Astrocyte (in vitro differentiated cells and primary cell): Measurements from ENCODE around the gene RUNX3. TPM values are rescaled to one million over a fixed set of nuclear protein-coding genes. Genes with fewer than 3 reads are reported as not detected.

Source experiments
- DNase-seq: peaks from one replicate; pipeline ENCODE4 v3.0.0-alpha.2; 2010; ENCODE audit warnings: low read depth
- FAIRE-seq: peaks from 2 replicates; lab custom pipeline; 2011; peaks lifted over from hg19 to GRCh38; lab: Jason Lieb, UNC
- H2AFZ ChIP-seq: 2 replicates; pipeline ENCODE4 v1.6.0; 2012; ENCODE audit warnings: low read depth, low read length, inconsistent platforms
- H3K27ac ChIP-seq: 2 replicates; pipeline ENCODE4 v1.5.1; 2011; ENCODE audit warnings: low read depth, low read length, inconsistent platforms
- H3K27me3 ChIP-seq: 2 replicates; pipeline ENCODE4 v1.6.0; 2011; ENCODE audit warnings: low read length, inconsistent platforms; ENCODE audit not compliant: insufficient read depth
- H3K36me3 ChIP-seq: 2 replicates; pipeline ENCODE4 v1.5.1; 2011; ENCODE audit warnings: low read length, inconsistent platforms; ENCODE audit not compliant: insufficient read depth
- H3K4me1 ChIP-seq: 2 replicates; pipeline ENCODE4 v1.5.1; 2011; ENCODE audit warnings: low read length, inconsistent platforms; ENCODE audit not compliant: insufficient read depth
- H3K4me2 ChIP-seq: 2 replicates; pipeline ENCODE4 v1.6.0; 2012; ENCODE audit warnings: low read length, inconsistent platforms
- H3K4me3 ChIP-seq: 2 replicates; pipeline ENCODE4 v1.5.1; 2011; ENCODE audit warnings: low read depth, mild to moderate bottlenecking, low read length, inconsistent platforms; ENCODE audit not compliant: insufficient read depth
- H3K79me2 ChIP-seq: 2 replicates; pipeline ENCODE4 v1.6.0; 2012; ENCODE audit warnings: mild to moderate bottlenecking, low read length, inconsistent platforms; ENCODE audit not compliant: insufficient read depth
- H3K9ac ChIP-seq: 2 replicates; pipeline ENCODE4 v1.6.0; 2012; ENCODE audit warnings: mild to moderate bottlenecking, low read length, inconsistent platforms
- H3K9me3 ChIP-seq: 2 replicates; pipeline ENCODE4 v1.5.1; 2012; ENCODE audit warnings: low read depth, mild to moderate bottlenecking, low read length, inconsistent platforms; ENCODE audit not compliant: insufficient read depth
- H4K20me1 ChIP-seq: 2 replicates; pipeline ENCODE4 v1.6.0; 2012; ENCODE audit warnings: low read length, inconsistent platforms; ENCODE audit not compliant: insufficient read depth
- H3K27ac Mint-ChIP-seq: one replicate; pipeline ENCODE4 v1.8.0; 2021; ENCODE audit warnings: mild to moderate bottlenecking, mixed read lengths; ENCODE audit not compliant: unreplicated experiment
- H3K27me3 Mint-ChIP-seq: one replicate; pipeline ENCODE4 v1.8.0; 2021; ENCODE audit warnings: low read depth, mixed read lengths; ENCODE audit not compliant: unreplicated experiment
- H3K36me3 Mint-ChIP-seq: one replicate; pipeline ENCODE4 v1.8.0; 2021; ENCODE audit warnings: low read depth, mixed read lengths; ENCODE audit not compliant: unreplicated experiment
- H3K4me1 Mint-ChIP-seq: one replicate; pipeline ENCODE4 v1.8.0; 2021; ENCODE audit warnings: low read depth, mixed read lengths; ENCODE audit not compliant: unreplicated experiment
- H3K4me3 Mint-ChIP-seq: one replicate; pipeline ENCODE4 v1.8.0; 2021; ENCODE audit warnings: mild to moderate bottlenecking, moderate library complexity, mixed read lengths; ENCODE audit not compliant: unreplicated experiment
- H3K9me3 Mint-ChIP-seq: one replicate; pipeline ENCODE4 v1.8.0; 2021; ENCODE audit warnings: mild to moderate bottlenecking, mixed read lengths; ENCODE audit not compliant: unreplicated experiment
- CTCF ChIP-seq: IDR thresholded peaks from 2 replicates; pipeline ENCODE4 v1.5.1; 2011; ENCODE audit warnings: low read depth, mild to moderate bottlenecking, inconsistent platforms, low read length, moderate library complexity; ENCODE audit not compliant: insufficient read depth
- EZH2 ChIP-seq: IDR thresholded peaks from 2 replicates; pipeline ENCODE4 v1.6.1; 2012; ENCODE audit warnings: mild to moderate bottlenecking, low read length, inconsistent platforms; ENCODE audit not compliant: insufficient read depth
- total RNA-seq: library from RNA; stranded (reverse); gene quantifications from 2 replicates; pipeline ENCODE4 v1.2.1, GENCODE V29; 2021

RUNX3 gene
- total RNA-seq, 1 donor from 2014 or later, result 2.5 TPM

- no peak for DNase-seq
- Histone ChIP-seq H3K27ac (no peak overlapping the region), H3K79me2 (no peaks in the 10 kb centered on the region), H3K27me3 (no peaks in the 10 kb centered on the region), H3K4me1 (peaks cover 46% of the 10 kb centered on the region), H3K36me3 (no peaks in the 10 kb centered on the region), H3K9me3 (no peaks in the 10 kb centered on the region), H4K20me1 (no peaks in the 10 kb centered on the region), H2AFZ (no peak overlapping the region), H3K4me2 (no peak overlapping the region), H3K4me3 (no peak overlapping the region), H3K9ac (no peak overlapping the region)
- no peaks in the 10 kb centered on the region for H3K9me3 Mint-ChIP-seq
- H3K27ac Mint-ChIP-seq, result no peak overlapping the region
- H3K36me3 Mint-ChIP-seq, result peaks cover 3% of the 10 kb centered on the region
- peaks cover 45% of the 10 kb centered on the region for H3K4me1 Mint-ChIP-seq
- FAIRE-seq, result no peak
- H3K4me3 Mint-ChIP-seq, result no peak overlapping the region
- H3K27me3 Mint-ChIP-seq, result no peaks in the 10 kb centered on the region
- TF ChIP-seq EZH2 (no peak), CTCF (no peak)
These were observed 21.3 kb upstream of the RUNX3 start for GRCh38 chr1:24951337-24951736.

GRCh38 chr1:24949331-24949881 is 19.3 kb upstream of the RUNX3 start:
- Mint-ChIP-seq H3K9me3 (peaks cover 1% of the 10 kb centered on the region), H3K36me3 (peaks cover 2% of the 10 kb centered on the region), H3K4me1 (peaks cover 33% of the 10 kb centered on the region), H3K27me3 (peaks cover 7% of the 10 kb centered on the region), H3K4me3 (peak overlapping the region; percentile 45), H3K27ac (peak overlapping the region; percentile 86)
- H3K79me2 ChIP-seq, result no peaks in the 10 kb centered on the region
- no peak for TF ChIP-seq CTCF
- no peak for TF ChIP-seq EZH2
- no peaks in the 10 kb centered on the region for H3K27me3 ChIP-seq
- DNase-seq (peak; percentile 93), FAIRE-seq (no peak)
- no peaks in the 10 kb centered on the region for H3K36me3 ChIP-seq
- peak overlapping the region; percentile 52 for H3K9ac ChIP-seq
- H3K4me1 ChIP-seq, result peaks cover 34% of the 10 kb centered on the region
- H3K4me2 ChIP-seq, result peak overlapping the region; percentile 61
- peak overlapping the region; percentile 76 for H2AFZ ChIP-seq
- H4K20me1 ChIP-seq, result no peaks in the 10 kb centered on the region
- H3K27ac ChIP-seq, result peak overlapping the region; percentile 74
- no peak overlapping the region for H3K4me3 ChIP-seq
- no peaks in the 10 kb centered on the region for H3K9me3 ChIP-seq

- H2AFZ ChIP-seq, result no peak overlapping the region
- peak overlapping the region; percentile 23 for H3K4me2 ChIP-seq
- H3K9ac ChIP-seq, result no peak overlapping the region
- peaks cover 34% of the 10 kb centered on the region for H3K4me1 ChIP-seq
- no peak overlapping the region for H3K27ac ChIP-seq
- H4K20me1 ChIP-seq, result no peaks in the 10 kb centered on the region
- no peak for FAIRE-seq
- Mint-ChIP-seq H3K36me3 (peaks cover 2% of the 10 kb centered on the region), H3K9me3 (peaks cover 1% of the 10 kb centered on the region), H3K4me1 (peaks cover 33% of the 10 kb centered on the region), H3K27me3 (peaks cover 16% of the 10 kb centered on the region), H3K27ac (no peak overlapping the region), H3K4me3 (no peak overlapping the region)
- H3K9me3 ChIP-seq, result no peaks in the 10 kb centered on the region
- H3K27me3 ChIP-seq, result no peaks in the 10 kb centered on the region
- TF ChIP-seq EZH2 (no peak), CTCF (no peak)
- H3K36me3 ChIP-seq, result no peaks in the 10 kb centered on the region
- H3K4me3 ChIP-seq, result no peak overlapping the region
- no peak for DNase-seq
- no peaks in the 10 kb centered on the region for H3K79me2 ChIP-seq
These were observed 18.2 kb upstream of the RUNX3 start for GRCh38 chr1:24948079-24948827.
